PFSK-1 (cell line): Measurements from ENCODE around the gene ARL15.

Experiments used
- FOXP2 ChIP-seq: optimal IDR thresholded peaks from 2 replicates; pipeline ENCODE3; 2011; ENCODE audit warnings: borderline replicate concordance, control low read depth, inconsistent platforms; ENCODE audit not compliant: insufficient read depth; ENCODE audit errors: extremely low read length, extremely low read depth
- POLR2AphosphoS5 ChIP-seq: IDR thresholded peaks from 2 replicates; pipeline ENCODE4 v1.6.1; 2012; ENCODE audit warnings: low read depth, mild to moderate bottlenecking, control low read depth, low read length, moderate library complexity
- REST ChIP-seq, 2 experiments: IDR thresholded peaks; 2 replicates each; pipeline versions ENCODE4 v1.6.1 to v1.8.0; 2011 to 2012; ENCODE audit warnings: low read depth in 2 of 2, low read length in 2 of 2, control low read depth in 1 of 2, inconsistent platforms in 1 of 2, mild to moderate bottlenecking in 1 of 2, moderate library complexity in 1 of 2; ENCODE audit not compliant: insufficient read depth in 1 of 2
- SIN3A ChIP-seq: IDR thresholded peaks from 2 replicates; pipeline ENCODE4 v1.6.1; 2012; ENCODE audit warnings: mild to moderate bottlenecking, low read length, moderate library complexity, borderline replicate concordance; ENCODE audit not compliant: insufficient read depth
- TAF1 ChIP-seq: IDR thresholded peaks from 2 replicates; pipeline ENCODE4 v1.6.1; 2012; ENCODE audit warnings: low read length, control low read depth, borderline replicate concordance; ENCODE audit not compliant: insufficient read depth

ARL15 gene

GRCh38 chr5:54263447-54263846, 46.9 kb downstream of the ARL15 start:
- TF ChIP-seq POLR2AphosphoS5: no peak
- no peak for TF ChIP-seq TAF1
- TF ChIP-seq REST (IDR thresholded peaks at IDR 0.05; ENCODE audit: insufficient read depth in 1 of 2, low read depth in 2 of 2, low read length in 2 of 2): no peak
- TF ChIP-seq FOXP2: no peak
- TF ChIP-seq SIN3A: no peak

- TF ChIP-seq SIN3A (no peak), REST (IDR thresholded peaks at IDR 0.05; ENCODE audit: insufficient read depth in 1 of 2, low read depth in 2 of 2, low read length in 2 of 2) (no peak), FOXP2 (no peak), TAF1 (no peak), POLR2AphosphoS5 (no peak)
Measured at GRCh38 chr5:54261596-54261995, 48.8 kb downstream of the ARL15 start.

GRCh38 chr5:54259981-54260380, 50.4 kb downstream of the ARL15 start:
- TF ChIP-seq POLR2AphosphoS5: no peak
- TF ChIP-seq TAF1: no peak
- no peak for TF ChIP-seq SIN3A
- TF ChIP-seq REST (IDR thresholded peaks at IDR 0.05; ENCODE audit: insufficient read depth in 1 of 2, low read depth in 2 of 2, low read length in 2 of 2): no peak
- TF ChIP-seq FOXP2: no peak

DNA sequence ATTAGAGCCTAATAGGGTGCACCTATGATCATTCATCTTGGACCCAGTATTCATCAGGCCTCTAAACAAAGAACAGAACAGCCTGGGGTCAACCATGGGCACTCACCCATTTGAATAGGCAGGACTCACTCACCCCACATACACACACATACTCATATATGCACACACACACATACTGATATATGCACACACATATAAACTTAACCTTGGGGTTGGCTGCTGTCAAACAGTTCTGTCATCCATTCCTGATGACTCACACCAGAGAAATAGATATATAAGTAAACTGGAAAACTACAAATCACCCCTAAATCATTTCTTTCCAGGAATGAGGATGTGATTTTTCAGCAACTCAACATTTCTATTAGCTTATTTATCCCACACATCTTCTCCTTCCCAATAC, 51.3 kb downstream of the ARL15 start:
- no peak for TF ChIP-seq SIN3A

DNA sequence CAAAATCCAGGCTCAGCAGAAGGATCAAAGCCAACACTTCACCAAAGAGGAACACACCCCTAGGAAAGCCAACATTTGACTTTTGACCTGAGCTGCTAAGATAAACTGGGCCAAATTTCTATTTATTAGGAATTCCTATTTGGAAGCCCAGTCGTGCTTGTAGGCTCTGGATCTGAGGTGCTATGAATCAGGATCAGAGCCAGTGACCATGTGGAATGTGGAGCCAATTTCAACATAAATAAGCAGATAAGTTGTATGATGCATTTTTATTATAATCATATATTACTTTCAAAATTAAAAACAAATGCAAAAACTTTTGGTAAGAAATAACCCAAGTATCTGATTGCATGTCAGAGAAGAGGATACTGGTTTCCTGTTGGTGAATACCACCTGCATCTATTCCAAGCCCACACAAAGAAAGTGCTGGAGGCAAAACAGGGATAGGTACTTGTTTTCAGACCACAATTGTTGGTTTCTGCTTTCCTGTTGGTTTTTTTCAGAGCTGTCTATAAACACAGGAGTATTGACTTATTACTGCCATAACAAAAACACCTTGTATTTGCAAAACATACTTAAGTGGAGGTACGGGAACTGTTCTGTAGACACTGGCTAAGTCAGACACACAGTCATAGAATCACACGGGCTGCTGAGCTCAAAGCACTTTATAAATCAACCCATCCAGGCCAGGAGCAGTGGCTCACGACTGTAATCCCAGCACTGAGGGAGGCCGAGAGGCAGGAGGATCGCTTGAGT, 52.8 kb downstream of the ARL15 start:
- TF ChIP-seq REST (IDR thresholded peaks at IDR 0.05; ENCODE audit: insufficient read depth in 1 of 2, low read depth in 2 of 2, low read length in 2 of 2) (no peak), TAF1 (no peak), POLR2AphosphoS5 (no peak), SIN3A (no peak), FOXP2 (no peak)
